Measurements from ENCODE around the gene COA1.
"Not testable (repeated sequence)": the region's sequence is repeated elsewhere in the genome, so short reads cannot be mapped to it uniquely, and the experiment has no call there.

- not testable (repeated sequence) for TF ChIP-seq EZH2 (IDR thresholded peaks at IDR 0.05); POLR2AphosphoS5 (IDR thresholded peaks at IDR 0.05; ENCODE audit: borderline replicate concordance, low read depth, low read length)
These were observed 21.3 kb downstream of the COA1 start for GRCh38 chr7:43708055-43708454.

Data from SK-N-MC (cell line).